Thyroid gland (tissue), 4 donors: ENCODE data around the gene OVAAL. TPM values are rescaled to one million over a fixed set of nuclear protein-coding genes. Genes with fewer than 3 reads are reported as not detected.

Experiments
- DNase-seq, 2 donors: peaks; one replicate each; pipeline ENCODE4 v3.0.0-alpha.2; 2019
- H3K27ac ChIP-seq, 3 donors: fragments of 200-600 bp; sonication (generic); 1 replicate in 2 of 3; 2 replicates in 1 of 3; pipeline ENCODE4 v1.5.1; 2016 to 2019; ENCODE audit warnings: mild to moderate bottlenecking in 1 of 3, moderate library complexity in 1 of 3
- H3K27me3 ChIP-seq: fragments of 200-600 bp; sonication (generic); one replicate; pipeline ENCODE4 v1.5.1; 2019
- H3K36me3 ChIP-seq, 2 donors: fragments of 200-600 bp; sonication (generic); one replicate each; pipeline ENCODE4 v1.5.1; 2016 to 2019
- H3K4me1 ChIP-seq, 2 donors: fragments of 200-600 bp; sonication (generic); one replicate each; pipeline ENCODE4 v1.5.1; 2017 to 2019
- H3K4me3 ChIP-seq, 3 donors: fragments of 200-600 bp; sonication (generic); replicated peaks in 1 of 3; 1 replicate in 2 of 3; 2 replicates in 1 of 3; pipeline ENCODE4 v1.5.1; 2016; ENCODE audit warnings: mild to moderate bottlenecking in 1 of 3
- H3K9me3 ChIP-seq: fragments of 200-600 bp; sonication (generic); one replicate; pipeline ENCODE4 v1.5.1; 2017
- POLR2A ChIP-seq, 2 donors: fragments of 450-650 bp; IDR thresholded peaks; one replicate each; pipeline ENCODE4 v1.6.1; 2017; ENCODE audit warnings: antibody characterized with exemption in 2 of 2, mild to moderate bottlenecking in 2 of 2, moderate library complexity in 1 of 2
- WGBS, 2 donors: methylation state at CpG; one replicate each; pipeline ENCODE4 v1.1.5; 2017; 5-methylcytosine and 5-hydroxymethylcytosine counted together
- intact Hi-C: fragments of 100-400 bp; cut with DNase I; formaldehyde crosslinking; loops from one replicate; pipeline ENCODE4 v1.15.1; 2023
- total RNA-seq, 4 donors: library from RNA; depleted of rRNA; stranded (reverse); fragments of >200 nt; gene quantifications; one replicate each; pipeline ENCODE4 v1.2.3, GENCODE V29; 2016
- TF ChIP-seq, protein P1 (sequence below), 6 experiments: fragments of 200-600 bp in 3 of 6; fragments of 450-650 bp in 3 of 6; sonication (generic) in 3 of 6; IDR thresholded peaks; one replicate each; pipeline ENCODE4 v1.5.1; 2016 to 2019; ENCODE audit warnings: antibody characterized with exemption in 6 of 6, mild to moderate bottlenecking in 2 of 6, inconsistent platforms in 1 of 6, moderate library complexity in 1 of 6

Gene OVAAL
- total RNA-seq, 4 donors from 2014 or later, result not detected

DNA sequence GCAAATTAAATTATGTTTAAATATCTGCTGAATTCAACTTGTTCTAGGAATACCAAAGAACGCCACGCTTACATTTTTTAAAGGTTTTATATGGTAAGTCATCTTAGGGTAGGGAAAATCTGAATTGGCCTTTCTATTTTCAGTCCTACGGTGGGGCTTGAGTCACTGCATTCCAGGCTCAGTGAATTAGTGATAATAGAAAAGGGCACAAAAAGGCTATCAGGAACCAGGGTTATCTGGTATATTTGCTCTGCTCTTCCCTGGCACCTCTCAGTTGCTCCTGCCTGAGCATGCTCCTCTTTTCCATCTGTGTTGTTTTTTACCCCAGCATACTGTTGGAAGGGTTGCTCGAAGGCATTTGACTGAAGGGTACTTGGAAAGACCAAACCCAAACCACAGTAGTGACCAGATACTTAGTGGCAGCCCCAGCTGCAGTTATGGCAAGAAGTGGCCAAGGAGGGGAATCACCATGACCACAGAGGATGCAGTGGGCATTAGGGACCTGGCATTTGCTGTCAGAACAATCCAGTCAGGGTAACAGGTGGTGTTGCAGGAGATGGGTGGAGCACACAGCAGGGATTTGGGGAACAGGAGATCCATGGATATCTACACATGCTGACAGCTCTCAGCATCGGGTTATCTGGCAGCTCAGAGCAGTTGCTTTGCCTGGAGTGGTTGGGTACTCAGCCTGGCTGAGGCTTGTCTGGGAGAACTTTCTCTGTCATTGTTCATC is 2.3 kb downstream of the OVAAL start:
- intact Hi-C loops, result no loop called here
- no peaks in the 10 kb centered on the region for H3K36me3 ChIP-seq
- H3K4me3 ChIP-seq, result no peak overlapping the region
- no peak overlapping the region for H3K27ac ChIP-seq
- DNase-seq, result no peak
- 69 to 76% methylated on average over 5 of the region's 5 CpGs for WGBS, 2 donors
- no peaks in the 10 kb centered on the region for H3K9me3 ChIP-seq
- TF ChIP-seq POLR2A (IDR thresholded peaks at IDR 0.05), result no peak
- TF ChIP-seq, protein P1, sequence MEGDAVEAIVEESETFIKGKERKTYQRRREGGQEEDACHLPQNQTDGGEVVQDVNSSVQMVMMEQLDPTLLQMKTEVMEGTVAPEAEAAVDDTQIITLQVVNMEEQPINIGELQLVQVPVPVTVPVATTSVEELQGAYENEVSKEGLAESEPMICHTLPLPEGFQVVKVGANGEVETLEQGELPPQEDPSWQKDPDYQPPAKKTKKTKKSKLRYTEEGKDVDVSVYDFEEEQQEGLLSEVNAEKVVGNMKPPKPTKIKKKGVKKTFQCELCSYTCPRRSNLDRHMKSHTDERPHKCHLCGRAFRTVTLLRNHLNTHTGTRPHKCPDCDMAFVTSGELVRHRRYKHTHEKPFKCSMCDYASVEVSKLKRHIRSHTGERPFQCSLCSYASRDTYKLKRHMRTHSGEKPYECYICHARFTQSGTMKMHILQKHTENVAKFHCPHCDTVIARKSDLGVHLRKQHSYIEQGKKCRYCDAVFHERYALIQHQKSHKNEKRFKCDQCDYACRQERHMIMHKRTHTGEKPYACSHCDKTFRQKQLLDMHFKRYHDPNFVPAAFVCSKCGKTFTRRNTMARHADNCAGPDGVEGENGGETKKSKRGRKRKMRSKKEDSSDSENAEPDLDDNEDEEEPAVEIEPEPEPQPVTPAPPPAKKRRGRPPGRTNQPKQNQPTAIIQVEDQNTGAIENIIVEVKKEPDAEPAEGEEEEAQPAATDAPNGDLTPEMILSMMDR (IDR thresholded peaks at IDR 0.05), result no peak
- no peaks in the 10 kb centered on the region for H3K27me3 ChIP-seq
- peaks cover 0 to 7% of the 10 kb centered on the region in 2 donors for H3K4me1 ChIP-seq

DNA sequence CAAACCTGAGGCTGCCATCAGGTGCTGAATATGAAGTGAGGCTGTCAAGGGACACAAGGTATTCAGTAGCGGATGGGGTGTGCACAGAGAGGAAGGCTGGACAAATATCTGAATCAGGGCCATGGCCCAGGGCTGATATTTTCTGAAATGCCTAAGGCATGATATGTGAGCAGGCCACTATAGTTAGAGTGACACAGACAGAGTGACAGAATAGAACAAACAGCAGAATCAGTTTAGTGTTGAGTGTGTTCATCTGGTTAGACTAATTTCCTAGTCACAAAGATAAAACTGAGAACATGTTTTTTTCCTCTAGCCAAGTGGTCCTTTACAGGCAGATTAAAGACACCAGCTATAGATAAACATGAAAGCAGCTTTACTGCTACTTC is 3.9 kb downstream of the OVAAL start:
- H3K4me1 ChIP-seq, result peaks cover 0 to 16% of the 10 kb centered on the region in 2 donors
- H3K9me3 ChIP-seq, result no peaks in the 10 kb centered on the region
- H3K27me3 ChIP-seq, result no peaks in the 10 kb centered on the region
- TF ChIP-seq, protein P1 (IDR thresholded peaks at IDR 0.05), result no peak
- TF ChIP-seq POLR2A (IDR thresholded peaks at IDR 0.05), result no peak
- DNase-seq, result no peak
- no peaks in the 10 kb centered on the region for H3K36me3 ChIP-seq
- 88 to 92% methylated on average over 1 of the region's 1 CpG for WGBS, 2 donors
- no peak overlapping the region for H3K4me3 ChIP-seq
- H3K27ac ChIP-seq, result no peak overlapping the region
- intact Hi-C loops, result no loop called here

DNA sequence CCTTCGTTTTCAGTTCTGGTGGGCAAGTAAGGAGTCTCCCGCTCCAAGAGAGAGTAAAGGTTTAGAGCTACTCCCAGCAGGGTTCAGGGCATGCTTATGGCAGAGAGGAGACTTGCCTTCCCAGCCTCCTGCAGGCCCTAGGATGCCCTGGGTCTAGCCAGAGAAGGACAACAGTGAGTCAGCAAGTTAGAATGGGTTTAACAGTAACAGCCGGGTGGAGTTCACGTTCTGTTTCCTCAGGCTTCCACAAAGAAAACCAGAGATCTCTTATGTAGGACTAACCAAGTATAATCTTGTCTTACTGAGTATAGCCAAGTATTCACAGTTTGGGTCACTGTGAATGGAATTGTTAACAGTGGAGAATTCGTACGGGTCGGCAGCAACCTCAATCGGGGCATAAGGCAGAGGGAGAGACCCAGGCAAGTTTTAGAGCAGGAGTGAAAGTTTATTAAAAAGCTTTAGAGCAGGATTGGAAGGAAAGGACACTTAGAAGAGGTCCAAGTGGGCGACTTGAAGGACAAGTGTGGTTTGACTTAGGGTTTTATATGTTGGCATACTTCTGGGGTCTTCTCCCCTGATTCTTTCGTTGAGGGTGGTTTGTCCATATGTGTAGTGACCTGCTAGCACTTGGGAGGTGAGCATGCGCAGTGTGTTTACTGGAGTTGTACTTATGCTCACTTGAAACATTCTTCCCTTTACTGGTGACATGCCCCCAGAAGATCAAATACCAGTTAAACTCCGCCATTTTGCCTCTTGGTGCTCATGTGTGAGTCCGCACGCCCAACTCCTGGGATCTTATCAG is 4.5 kb downstream of the OVAAL start:
- Histone ChIP-seq H3K4me1 (peaks cover 0 to 16% of the 10 kb centered on the region in 2 donors), H3K27ac (no peak overlapping the region), H3K4me3 (no peak overlapping the region), H3K27me3 (no peaks in the 10 kb centered on the region), H3K9me3 (no peaks in the 10 kb centered on the region), H3K36me3 (no peaks in the 10 kb centered on the region)
- intact Hi-C loops, result no loop called here
- WGBS, 2 donors, result 85 to 86% methylated on average over 14 of the region's 14 CpGs
- DNase-seq, result no peak
- TF ChIP-seq, protein P1 (IDR thresholded peaks at IDR 0.05), result no peak
- TF ChIP-seq POLR2A (IDR thresholded peaks at IDR 0.05), result no peak

DNA sequence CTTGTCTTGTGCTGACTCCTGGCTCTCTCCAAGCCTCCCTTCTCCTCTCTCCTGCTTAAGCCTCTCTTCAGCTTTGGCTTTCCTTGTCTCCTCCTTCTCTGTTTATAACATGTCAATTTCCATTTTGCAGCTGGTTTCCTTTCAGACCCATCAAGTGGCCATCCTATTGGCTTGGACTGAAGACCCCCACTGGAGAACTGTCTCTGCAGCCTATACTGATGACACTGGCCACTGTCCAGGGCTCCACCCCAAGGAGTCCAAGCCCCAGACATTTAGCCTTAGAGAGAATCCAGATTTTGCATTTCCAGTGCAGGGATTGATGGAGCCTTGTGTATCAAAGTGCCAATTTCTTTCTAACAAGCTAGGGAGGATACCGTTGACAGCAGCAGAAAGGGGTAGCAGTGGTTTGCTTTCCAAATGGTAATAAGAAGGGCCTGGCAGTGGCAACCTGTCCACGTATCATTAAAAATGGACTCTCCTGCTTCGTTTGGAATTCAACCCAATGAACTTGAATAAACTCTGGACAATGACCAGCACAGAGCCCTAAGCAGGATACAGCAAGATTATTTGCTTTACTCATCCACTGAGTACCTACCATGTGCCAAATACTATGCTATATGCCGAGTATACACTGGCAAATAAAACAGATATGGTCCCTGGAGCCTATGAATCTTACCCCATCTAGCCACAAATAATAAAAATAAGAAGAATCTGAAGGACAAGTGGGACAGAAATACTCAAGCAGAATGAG is 6.5 kb downstream of the OVAAL start:
- Histone ChIP-seq H3K36me3 (no peaks in the 10 kb centered on the region), H3K4me1 (peaks cover 0 to 16% of the 10 kb centered on the region in 2 donors), H3K27ac (no peak overlapping the region), H3K9me3 (no peaks in the 10 kb centered on the region), H3K4me3 (no peak overlapping the region), H3K27me3 (no peaks in the 10 kb centered on the region)
- no peak for DNase-seq
- 61 to 70% methylated on average over 4 of the region's 4 CpGs for WGBS, 2 donors
- intact Hi-C loops, result no loop called here
- no peak for TF ChIP-seq POLR2A (IDR thresholded peaks at IDR 0.05)
- TF ChIP-seq, protein P1 (IDR thresholded peaks at IDR 0.05), result no peak
